ENCODE measurements around the gene KRTAP5-6. TPM values are rescaled to one million over a fixed set of nuclear protein-coding genes. Genes with fewer than 3 reads are reported as not detected.

The KRTAP5-6 gene
- total RNA-seq, 1 donor from 2014 or later = not detected

DNA sequence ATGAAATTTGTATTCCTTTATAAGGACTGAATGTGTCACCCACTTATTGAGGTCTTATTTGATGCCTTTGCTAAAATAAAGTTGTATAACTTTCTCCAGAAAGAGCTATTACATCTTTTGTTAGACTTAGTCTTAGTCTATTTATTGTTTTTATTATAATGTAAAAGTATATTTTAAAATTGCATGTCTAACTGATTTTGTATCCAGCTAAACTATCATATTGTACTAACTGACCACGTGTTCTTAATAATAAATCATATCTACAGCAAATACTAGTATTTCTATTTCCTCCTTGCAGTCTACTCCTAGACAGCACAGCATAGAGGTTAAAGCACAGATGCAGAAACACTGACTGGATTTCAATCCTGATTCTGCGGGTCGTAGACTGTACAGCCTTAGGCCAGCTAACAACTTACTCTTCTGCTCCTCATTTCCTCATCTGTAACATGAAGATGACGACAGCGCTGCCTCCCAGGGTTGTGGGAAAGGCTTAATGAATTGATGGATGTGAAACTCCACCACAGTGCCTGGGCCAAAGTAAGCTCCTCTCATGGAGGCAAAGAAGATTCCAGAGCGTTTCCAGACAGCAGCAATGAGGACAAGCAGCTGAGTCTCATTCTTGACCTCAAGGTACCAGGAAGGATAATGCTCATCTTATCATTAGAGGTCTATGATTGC, 40.2 kb downstream of the KRTAP5-6 start:
- Mint-ChIP-seq H3K27me3 (ENCODE audit: unreplicated experiment) (peaks cover 43% of the 10 kb centered on the region), H3K9me3 (ENCODE audit: unreplicated experiment) (peaks cover 14% of the 10 kb centered on the region), H3K36me3 (ENCODE audit: unreplicated experiment) (no peaks in the 10 kb centered on the region), H3K27ac (ENCODE audit: unreplicated experiment) (peak overlapping the region; percentile 20), H3K4me1 (ENCODE audit: unreplicated experiment) (peaks cover 2% of the 10 kb centered on the region), H3K4me3 (ENCODE audit: unreplicated experiment) (no peak overlapping the region)
- TF ChIP-seq, protein P1, sequence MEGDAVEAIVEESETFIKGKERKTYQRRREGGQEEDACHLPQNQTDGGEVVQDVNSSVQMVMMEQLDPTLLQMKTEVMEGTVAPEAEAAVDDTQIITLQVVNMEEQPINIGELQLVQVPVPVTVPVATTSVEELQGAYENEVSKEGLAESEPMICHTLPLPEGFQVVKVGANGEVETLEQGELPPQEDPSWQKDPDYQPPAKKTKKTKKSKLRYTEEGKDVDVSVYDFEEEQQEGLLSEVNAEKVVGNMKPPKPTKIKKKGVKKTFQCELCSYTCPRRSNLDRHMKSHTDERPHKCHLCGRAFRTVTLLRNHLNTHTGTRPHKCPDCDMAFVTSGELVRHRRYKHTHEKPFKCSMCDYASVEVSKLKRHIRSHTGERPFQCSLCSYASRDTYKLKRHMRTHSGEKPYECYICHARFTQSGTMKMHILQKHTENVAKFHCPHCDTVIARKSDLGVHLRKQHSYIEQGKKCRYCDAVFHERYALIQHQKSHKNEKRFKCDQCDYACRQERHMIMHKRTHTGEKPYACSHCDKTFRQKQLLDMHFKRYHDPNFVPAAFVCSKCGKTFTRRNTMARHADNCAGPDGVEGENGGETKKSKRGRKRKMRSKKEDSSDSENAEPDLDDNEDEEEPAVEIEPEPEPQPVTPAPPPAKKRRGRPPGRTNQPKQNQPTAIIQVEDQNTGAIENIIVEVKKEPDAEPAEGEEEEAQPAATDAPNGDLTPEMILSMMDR (IDR thresholded peaks at IDR 0.05) = no peak
- DNase-seq (ENCODE audit: extremely low spot score, unreplicated experiment) = no peak

DNA sequence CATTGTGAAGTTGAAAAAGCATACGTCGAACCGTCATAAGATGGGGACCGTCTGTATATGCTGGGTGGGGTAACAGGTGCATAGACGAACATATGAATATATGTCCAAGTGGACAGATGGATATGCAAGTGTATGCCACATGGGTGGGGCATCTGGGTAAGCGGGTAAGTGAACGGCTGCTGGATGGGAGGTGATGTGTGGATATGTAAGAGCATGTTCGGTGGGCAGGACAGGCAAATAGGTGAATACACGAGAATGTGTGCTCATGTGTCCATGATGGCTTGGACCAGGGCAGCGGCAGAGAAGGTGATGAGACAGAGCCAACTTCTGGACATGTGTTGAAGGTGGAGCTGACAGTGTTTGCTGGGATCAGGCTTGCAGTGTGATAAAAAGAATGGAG, 41.4 kb downstream of the KRTAP5-6 start:
- TF ChIP-seq, protein P1 (IDR thresholded peaks at IDR 0.05) = no peak

DNA sequence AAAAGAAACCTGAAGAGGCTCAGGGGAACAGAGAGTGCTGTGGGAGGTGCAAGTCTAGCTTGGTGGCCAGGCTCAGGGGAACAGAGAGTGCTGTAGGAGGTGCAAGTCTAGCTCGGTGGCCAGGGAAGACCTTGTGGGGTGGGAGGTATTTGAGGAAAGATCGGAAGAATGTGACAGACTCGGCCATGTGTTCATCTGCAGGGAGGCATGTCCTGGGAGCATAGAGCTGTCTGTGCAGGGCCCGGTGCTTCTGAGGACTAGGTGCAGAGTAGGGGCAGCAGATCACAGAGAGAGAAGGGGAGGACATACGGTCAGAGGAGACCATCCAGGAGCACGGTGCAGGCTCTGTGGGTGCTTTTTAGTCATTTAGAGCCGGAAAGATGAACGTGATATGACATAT, 42.6 kb downstream of the KRTAP5-6 start:
- Mint-ChIP-seq H3K27ac (ENCODE audit: unreplicated experiment) (no peak overlapping the region), H3K4me3 (ENCODE audit: unreplicated experiment) (no peak overlapping the region), H3K9me3 (ENCODE audit: unreplicated experiment) (peaks cover 14% of the 10 kb centered on the region), H3K4me1 (ENCODE audit: unreplicated experiment) (no peaks in the 10 kb centered on the region), H3K36me3 (ENCODE audit: unreplicated experiment) (no peaks in the 10 kb centered on the region), H3K27me3 (ENCODE audit: unreplicated experiment) (peaks cover 31% of the 10 kb centered on the region)
- TF ChIP-seq, protein P1 (IDR thresholded peaks at IDR 0.05) = no peak
- DNase-seq (ENCODE audit: extremely low spot score, unreplicated experiment) = no peak

More for the DNA sequence above, 41.4 kb downstream of the KRTAP5-6 start:
- Mint-ChIP-seq H3K27me3 (ENCODE audit: unreplicated experiment) (peaks cover 39% of the 10 kb centered on the region), H3K36me3 (ENCODE audit: unreplicated experiment) (no peaks in the 10 kb centered on the region), H3K4me1 (ENCODE audit: unreplicated experiment) (peaks cover 2% of the 10 kb centered on the region), H3K4me3 (ENCODE audit: unreplicated experiment) (no peak overlapping the region), H3K9me3 (ENCODE audit: unreplicated experiment) (peaks cover 14% of the 10 kb centered on the region), H3K27ac (ENCODE audit: unreplicated experiment) (no peak overlapping the region)
- no peak for DNase-seq (ENCODE audit: extremely low spot score, unreplicated experiment)

DNA sequence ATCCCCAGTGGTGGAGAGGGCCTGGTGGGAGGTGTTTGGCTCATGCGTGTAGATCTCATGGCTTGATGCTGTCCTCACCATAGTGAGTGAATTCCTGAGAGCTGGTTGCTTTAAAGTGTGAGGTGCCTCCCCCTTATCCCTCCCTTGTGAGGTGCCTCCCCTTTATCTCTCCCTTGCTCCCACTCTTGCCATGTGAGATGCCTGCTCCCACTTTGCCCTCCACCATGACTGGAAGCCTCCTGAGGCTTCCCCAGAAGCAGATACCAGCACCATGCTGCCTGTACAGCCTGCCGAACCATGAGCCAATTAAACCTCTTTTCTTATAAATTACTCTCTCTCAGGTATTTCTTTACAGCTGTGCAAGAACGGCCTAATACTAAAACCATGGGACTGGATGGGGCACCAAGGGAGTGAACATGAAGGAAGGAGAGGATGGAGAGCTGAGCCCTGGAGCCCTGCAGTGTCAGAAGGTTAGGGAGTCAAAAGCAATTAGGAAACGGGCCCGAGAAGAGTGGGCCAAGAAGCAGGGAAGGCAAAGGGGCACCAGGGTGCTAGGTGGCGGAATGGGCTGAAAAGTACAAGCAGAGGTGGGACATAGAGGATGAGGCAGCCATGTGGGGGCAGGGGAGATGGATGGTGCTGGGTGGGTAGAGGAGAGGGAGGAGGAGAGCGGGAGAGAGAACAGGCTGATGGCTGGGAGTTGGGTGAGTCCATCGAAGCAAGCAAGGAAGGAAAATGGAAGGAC, 44.0 kb downstream of the KRTAP5-6 start:
- Mint-ChIP-seq H3K27ac (ENCODE audit: unreplicated experiment) (no peak overlapping the region), H3K27me3 (ENCODE audit: unreplicated experiment) (peaks cover 24% of the 10 kb centered on the region), H3K4me1 (ENCODE audit: unreplicated experiment) (no peaks in the 10 kb centered on the region), H3K9me3 (ENCODE audit: unreplicated experiment) (peaks cover 14% of the 10 kb centered on the region), H3K36me3 (ENCODE audit: unreplicated experiment) (peaks cover 8% of the 10 kb centered on the region), H3K4me3 (ENCODE audit: unreplicated experiment) (no peak overlapping the region)
- DNase-seq (ENCODE audit: extremely low spot score, unreplicated experiment) = no peak
- TF ChIP-seq, protein P1 (IDR thresholded peaks at IDR 0.05) = no peak

DNA sequence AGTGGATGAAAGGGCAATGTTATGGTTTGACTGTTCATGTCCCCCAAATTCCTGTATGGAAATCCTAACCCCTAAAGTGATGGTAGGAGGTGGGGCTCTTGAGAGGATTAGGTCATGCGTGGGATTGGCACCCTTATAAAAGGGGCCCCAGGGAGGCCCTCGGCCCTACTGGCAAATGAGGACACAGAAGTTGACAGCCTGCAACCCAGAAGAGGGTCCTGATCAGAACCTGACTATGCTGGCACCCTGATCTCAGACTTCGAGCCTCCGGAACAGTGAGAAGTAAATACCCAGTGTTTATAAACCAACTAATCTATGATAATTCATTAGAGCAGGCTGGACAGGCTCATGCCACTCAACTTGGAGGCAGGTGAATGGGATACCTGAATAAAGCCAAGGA, 44.7 kb downstream of the KRTAP5-6 start:
- Mint-ChIP-seq H3K4me1 (ENCODE audit: unreplicated experiment) (peaks cover 3% of the 10 kb centered on the region), H3K9me3 (ENCODE audit: unreplicated experiment) (peaks cover 14% of the 10 kb centered on the region), H3K4me3 (ENCODE audit: unreplicated experiment) (no peak overlapping the region), H3K27ac (ENCODE audit: unreplicated experiment) (no peak overlapping the region), H3K36me3 (ENCODE audit: unreplicated experiment) (peaks cover 12% of the 10 kb centered on the region), H3K27me3 (ENCODE audit: unreplicated experiment) (peaks cover 17% of the 10 kb centered on the region)
- DNase-seq (ENCODE audit: extremely low spot score, unreplicated experiment) = no peak
- TF ChIP-seq, protein P1 (IDR thresholded peaks at IDR 0.05) = no peak

All from osteocyte (in vitro differentiated cells).